Epithelial cell of proximal tubule (primary cell): ENCODE measurements around the gene PPP1R12B. TPM values are rescaled to one million over a fixed set of nuclear protein-coding genes. Genes with fewer than 3 reads are reported as not detected.

Source experiments
- DNase-seq: peaks from one replicate; pipeline ENCODE4 v3.0.0-alpha.2; 2011; ENCODE audit warnings: low read depth
- H3K4me3 ChIP-seq: 2 replicates; pipeline ENCODE4 v1.5.1; 2011; ENCODE audit warnings: low read depth, mild to moderate bottlenecking, low read length
- CTCF ChIP-seq: conservative IDR thresholded peaks from 2 replicates; pipeline ENCODE4 v1.5.1; 2012; ENCODE audit warnings: low read depth, mild to moderate bottlenecking, low read length
- total RNA-seq: library from RNA; depleted of rRNA; stranded (reverse); fragments of >200 nt; gene quantifications from 2 replicates; pipeline ENCODE4 v1.2.3, GENCODE V29; 2015

PPP1R12B gene
- total RNA-seq, 1 donor from 2014 or later, result 21.6 TPM

GRCh38 chr1:202319381-202320080 lies 29.0 kb upstream of the PPP1R12B start:
- no peak for DNase-seq
- no peak overlapping the region for H3K4me3 ChIP-seq
- TF ChIP-seq CTCF, result no peak

DNA sequence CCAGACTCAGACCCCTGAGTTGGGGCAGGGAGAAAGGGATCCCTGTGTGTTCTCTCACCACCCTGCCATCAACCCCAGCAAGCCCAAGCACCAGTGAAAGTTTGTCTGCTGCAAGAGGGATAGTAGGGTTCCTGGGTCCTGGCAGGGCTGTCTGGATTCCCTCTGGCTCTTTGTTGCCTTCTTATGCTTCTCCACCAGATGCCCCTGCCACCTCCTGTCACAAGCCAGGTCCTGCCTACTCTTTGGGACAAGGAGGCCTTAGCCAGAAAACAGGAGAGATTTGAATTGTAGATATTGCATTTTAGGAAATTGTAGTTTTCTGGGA lies 28.5 kb upstream of the PPP1R12B start:
- no peak for DNase-seq
- no peak for TF ChIP-seq CTCF
- no peak overlapping the region for H3K4me3 ChIP-seq

- no peak overlapping the region for H3K4me3 ChIP-seq
- no peak for TF ChIP-seq CTCF
- no peak for DNase-seq
Observed at GRCh38 chr1:202323731-202324130, 24.8 kb upstream of the PPP1R12B start.

DNA sequence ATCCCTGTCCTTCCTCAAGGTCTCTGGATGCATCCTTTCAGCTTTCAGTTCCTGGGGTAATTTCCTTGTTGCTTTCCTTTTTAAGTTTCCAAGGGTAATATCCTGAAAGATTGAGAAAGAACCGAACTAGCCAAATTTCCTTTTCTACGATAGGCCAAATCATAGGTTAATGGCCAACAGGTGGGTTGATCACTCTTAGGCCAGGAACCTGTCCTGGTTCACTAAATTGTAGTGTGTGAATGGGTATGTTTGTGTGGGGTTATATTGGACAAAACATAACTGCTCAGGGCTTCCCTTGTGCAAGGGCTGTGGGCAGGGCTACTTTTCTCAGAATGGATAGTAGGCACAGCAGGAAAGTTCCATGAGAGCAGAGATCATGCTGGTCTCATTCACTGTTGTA lies 23.9 kb upstream of the PPP1R12B start:
- H3K4me3 ChIP-seq, result no peak overlapping the region
- no peak for TF ChIP-seq CTCF
- DNase-seq, result no peak

DNA sequence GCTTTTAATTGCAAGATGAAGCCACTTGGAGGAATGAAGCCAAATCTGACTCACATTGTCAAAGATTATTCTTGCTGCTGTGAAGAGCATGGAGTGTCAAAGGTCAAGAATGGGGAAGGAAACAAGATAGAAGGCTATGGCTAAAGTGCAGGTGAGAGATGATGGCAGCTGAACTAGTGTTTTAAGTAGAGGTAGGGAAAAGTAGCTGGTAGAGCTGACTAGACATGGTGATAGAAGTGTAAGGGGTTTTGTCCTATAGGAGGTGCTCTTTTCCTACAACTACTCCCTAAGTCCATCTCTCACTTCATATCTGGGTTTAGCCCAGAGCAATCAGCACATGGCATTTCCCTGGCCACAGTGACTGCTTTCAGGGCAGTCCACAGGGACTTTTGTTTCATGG lies 18.6 kb upstream of the PPP1R12B start:
- no peak for TF ChIP-seq CTCF
- no peak for DNase-seq

DNA sequence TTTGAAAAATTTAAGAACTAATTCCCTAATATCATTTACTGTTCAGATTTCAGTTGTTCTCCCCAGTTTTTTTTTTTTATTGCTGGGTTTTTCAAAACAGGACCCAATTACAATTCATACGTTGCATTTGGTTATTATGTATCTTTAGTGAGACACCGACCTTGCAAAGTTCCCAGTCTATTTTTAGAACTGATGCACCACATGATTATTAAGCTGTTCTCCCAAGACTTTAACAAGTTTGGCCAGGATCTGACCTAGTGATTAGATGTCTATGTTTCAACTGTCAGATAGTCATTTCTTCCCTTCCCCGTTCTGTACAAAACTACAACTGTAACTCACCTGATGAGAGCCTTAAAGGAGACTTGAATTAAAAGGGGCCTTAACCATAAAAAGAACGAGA lies 14.6 kb upstream of the PPP1R12B start:
- TF ChIP-seq CTCF, result no peak
- no peak for DNase-seq
- H3K4me3 ChIP-seq, result no peak overlapping the region

More for the DNA sequence above, 18.6 kb upstream of the PPP1R12B start:
- H3K4me3 ChIP-seq, result no peak overlapping the region

DNA sequence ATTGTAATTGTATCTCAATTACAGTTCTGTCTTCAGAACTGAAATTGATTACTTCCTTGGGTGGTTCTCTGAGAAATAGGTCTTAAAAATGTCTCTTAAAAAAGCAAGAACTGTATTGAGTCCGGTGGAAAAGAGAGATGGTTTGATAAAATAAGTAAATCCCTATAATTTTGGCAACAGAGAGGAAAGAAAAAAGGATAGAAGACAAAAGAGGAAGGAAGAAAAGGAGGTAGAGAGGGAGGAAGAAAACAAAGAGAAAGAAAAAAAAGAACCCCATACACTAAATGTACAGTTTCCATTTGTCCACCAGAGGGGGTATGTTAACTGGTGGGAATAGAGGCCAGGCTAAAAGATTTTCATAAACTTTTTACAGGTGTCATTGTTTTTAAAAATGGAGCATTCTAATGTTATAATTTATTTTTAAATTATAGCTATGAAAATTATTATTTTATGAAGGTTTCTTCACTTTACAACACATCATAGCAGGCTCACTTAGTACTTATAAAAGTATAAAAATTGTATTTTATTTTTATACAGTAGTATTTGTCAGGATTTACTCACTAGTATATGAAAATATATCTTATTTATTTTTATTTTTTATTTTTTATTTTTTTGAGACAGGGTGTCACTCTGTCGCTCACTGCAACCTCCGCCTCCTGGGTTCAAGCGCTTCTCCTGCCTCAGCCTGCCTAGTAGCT lies 4.7 kb upstream of the PPP1R12B start:
- no peak overlapping the region for H3K4me3 ChIP-seq
- no peak for DNase-seq
- peak; percentile 81 for TF ChIP-seq CTCF
